Endothelial cell of umbilical vein (primary cell): ENCODE measurements around the gene LRP2.

Experiments used
- CTCF ChIP-seq, 2 donors: IDR thresholded peaks; 1 replicate in 1 of 2; 2 replicates in 1 of 2; pipeline ENCODE4 v1.5.1; 2011; ENCODE audit warnings: low read length in 2 of 2, mild to moderate bottlenecking in 2 of 2, moderate library complexity in 2 of 2, control low read depth in 1 of 2, inconsistent platforms in 1 of 2, low read depth in 1 of 2; ENCODE audit not compliant: insufficient read depth in 1 of 2; ENCODE audit errors: extremely low read depth in 1 of 2
- EZH2 ChIP-seq: IDR thresholded peaks from 2 replicates; pipeline ENCODE4 v1.6.1; 2012; ENCODE audit warnings: borderline replicate concordance, low read depth, mild to moderate bottlenecking, moderate library complexity, low read length, inconsistent platforms; ENCODE audit not compliant: severe bottlenecking
- MAX ChIP-seq: IDR thresholded peaks from 2 replicates; pipeline ENCODE4 v1.6.1; 2011; ENCODE audit not compliant: insufficient read depth, insufficient read length
- MYC ChIP-seq: IDR thresholded peaks from one replicate; pipeline ENCODE4 v1.6.1; 2011; ENCODE audit warnings: mild to moderate bottlenecking, low read depth, low read length
- POLR2A ChIP-seq: IDR thresholded peaks from 2 replicates; pipeline ENCODE4 v1.6.1; 2012; ENCODE audit warnings: low read depth, mild to moderate bottlenecking, control low read depth, low read length
- POLR2AphosphoS5 ChIP-seq: IDR thresholded peaks from 2 replicates; pipeline ENCODE4 v1.6.1; 2012; ENCODE audit warnings: low read depth, mild to moderate bottlenecking, control low read depth, low read length, moderate library complexity; ENCODE audit not compliant: insufficient read depth

GRCh38 chr2:169116327-169116726 lies 246.0 kb downstream of the LRP2 start:
- no peak for TF ChIP-seq EZH2
- no peak for TF ChIP-seq POLR2A
- no peak for TF ChIP-seq MYC
- TF ChIP-seq POLR2AphosphoS5: no peak
- no peak for TF ChIP-seq CTCF (IDR thresholded peaks at IDR 0.05; ENCODE audit: extremely low read depth in 1 of 2, insufficient read depth in 1 of 2, low read depth in 1 of 2, low read length in 2 of 2)
- no peak for TF ChIP-seq MAX
